Body of pancreas (tissue), 4 donors: ENCODE measurements around the gene XKR8.

ENCODE experiments used
- CTCF ChIP-seq, 7 experiments: fragments of 450-650 bp in 4 of 7; fragments of 200-600 bp in 3 of 7; sonication (generic) in 3 of 7; IDR thresholded peaks; one replicate each; pipeline ENCODE4 v1.5.1; 2016 to 2019; ENCODE audit warnings: antibody characterized with exemption in 7 of 7
- POLR2A ChIP-seq, 3 donors: fragments of 450-650 bp; IDR thresholded peaks; one replicate each; pipeline ENCODE4 v1.6.1; 2016; ENCODE audit warnings: antibody characterized with exemption in 3 of 3, mild to moderate bottlenecking in 2 of 3

- TF ChIP-seq CTCF (IDR thresholded peaks at IDR 0.05) (no peak), POLR2A (IDR thresholded peaks at IDR 0.05) (no peak)
Observed at GRCh38 chr1:27993241-27993640, 33.5 kb downstream of the XKR8 start.
